ENCODE results near the gene RGS6.

GRCh38 chr14:72495668-72496067 is 563.4 kb downstream of the RGS6 start:
- TF ChIP-seq CTCF (IDR thresholded peaks at IDR 0.05; ENCODE audit: low read depth, low read length, poor library complexity, severe bottlenecking) (no peak), EZH2phosphoT487 (IDR thresholded peaks at IDR 0.05; ENCODE audit: borderline replicate concordance, low read length) (no peak)

Data from DOHH2 (cell line).